GM19043 (cell line): ENCODE measurements around the gene FAM53B.
A peak's percentile ranks its signal among the peaks of the same experiment; 100 is the strongest.

ENCODE experiments used
- ATAC-seq: cut with Tn5 transposase; IDR thresholded peaks from one replicate; pipeline ENCODE4 v1.9.1; 2021; ENCODE audit warnings: low read depth; ENCODE audit not compliant: unreplicated experiment

The FAM53B gene

GRCh38 chr10:124698545-124699469, 45.4 kb downstream of the FAM53B start:
- no peak for ATAC-seq

- ATAC-seq, result no peak
These were observed 46.2 kb downstream of the FAM53B start for GRCh38 chr10:124697837-124698544.

GRCh38 chr10:124697443-124697836, 46.7 kb downstream of the FAM53B start:
- no peak for ATAC-seq

- peak; percentile 74 for ATAC-seq
These were observed 47.5 kb downstream of the FAM53B start for GRCh38 chr10:124696446-124697392.

GRCh38 chr10:124695259-124695658, 48.9 kb downstream of the FAM53B start:
- no peak for ATAC-seq

GRCh38 chr10:124694481-124695220, 49.5 kb downstream of the FAM53B start:
- ATAC-seq, result no peak

GRCh38 chr10:124693801-124694416, 50.3 kb downstream of the FAM53B start:
- ATAC-seq, result no peak

GRCh38 chr10:124693396-124693795, 50.8 kb downstream of the FAM53B start:
- no peak for ATAC-seq

GRCh38 chr10:124692100-124692446, 52.1 kb downstream of the FAM53B start:
- ATAC-seq, result no peak

GRCh38 chr10:124691421-124692099, 52.6 kb downstream of the FAM53B start:
- ATAC-seq, result no peak

GRCh38 chr10:124691002-124691401, 53.2 kb downstream of the FAM53B start:
- ATAC-seq, result no peak

GRCh38 chr10:124689911-124690498, 54.2 kb downstream of the FAM53B start:
- no peak for ATAC-seq

GRCh38 chr10:124688889-124689670, 55.1 kb downstream of the FAM53B start:
- peak; percentile 97 for ATAC-seq

GRCh38 chr10:124688386-124688785, 55.8 kb downstream of the FAM53B start:
- no peak for ATAC-seq

GRCh38 chr10:124686707-124687376, 57.3 kb downstream of the FAM53B start:
- ATAC-seq, result no peak

GRCh38 chr10:124685261-124685660, 58.9 kb downstream of the FAM53B start:
- ATAC-seq, result no peak

- ATAC-seq, result no peak
These were observed 60.4 kb downstream of the FAM53B start for GRCh38 chr10:124683814-124684213.
